ENCODE data around the gene SUOX. TPM values are rescaled to one million over a fixed set of nuclear protein-coding genes. Genes with fewer than 3 reads are reported as not detected.
"Not testable (repeated sequence)": the region's sequence is repeated elsewhere in the genome, so short reads cannot be mapped to it uniquely, and the experiment has no call there.

Gene SUOX
- total RNA-seq, 1 donor from 2014 or later = 8.3 TPM

GRCh38 chr12:56020423-56021184, 23.5 kb downstream of the SUOX start, which contains the start of gene IKZF4:
Gene IKZF4 (plus strand): TSS chr12:56021043. CDS start chr12:56021494, 451 bp downstream.
- DNase-seq = no peak

- no peak for DNase-seq
Measured at GRCh38 chr12:56021889-56022497, 24.9 kb downstream of the SUOX start.

- DNase-seq = no peak
Measured at GRCh38 chr12:56028511-56029165, 31.6 kb downstream of the SUOX start.

- no peak for DNase-seq
Measured at GRCh38 chr12:56029166-56029519, 32.1 kb downstream of the SUOX start.

- DNase-seq = no peak
Measured at GRCh38 chr12:56029666-56030293, 32.7 kb downstream of the SUOX start.

GRCh38 chr12:56031987-56032386, 34.9 kb downstream of the SUOX start:
- no peak for DNase-seq

- DNase-seq = no peak
Measured at GRCh38 chr12:56034586-56035332, 37.7 kb downstream of the SUOX start.

GRCh38 chr12:56037161-56037560, 40.1 kb downstream of the SUOX start:
- DNase-seq = no peak

GRCh38 chr12:56038022-56038655, 41.1 kb downstream of the SUOX start:
- no peak for DNase-seq

- no peak for DNase-seq
Measured at GRCh38 chr12:56040151-56040550, 43.1 kb downstream of the SUOX start.

- DNase-seq = no peak
Measured at GRCh38 chr12:56040963-56041551, 44.0 kb downstream of the SUOX start.

- DNase-seq = peak; percentile 89
Measured at GRCh38 chr12:56041552-56042429, 44.7 kb downstream of the SUOX start, which contains the start of gene RPS26. Gene RPS26 (plus strand): TSS chr12:56041918. CDS start chr12:56042167, 249 bp downstream.

GRCh38 chr12:56042430-56042813, 45.3 kb downstream of the SUOX start:
- DNase-seq = not testable (repeated sequence)

- no peak for DNase-seq
Measured at GRCh38 chr12:56042843-56043242, 45.8 kb downstream of the SUOX start.

GRCh38 chr12:56046027-56046780, 49.1 kb downstream of the SUOX start:
- DNase-seq = no peak

GRCh38 chr12:56053407-56053893, 56.4 kb downstream of the SUOX start:
- DNase-seq = no peak
